GM12878 (cell line): ENCODE measurements around the gene XCR1. TPM values are rescaled to one million over a fixed set of nuclear protein-coding genes. Genes with fewer than 3 reads are reported as not detected.

Source experiments
- BCL11A ChIP-seq: IDR thresholded peaks from 2 replicates; pipeline ENCODE4 v1.6.1; 2011; ENCODE audit warnings: low read depth, low read length
- BMI1 ChIP-seq: fragments of 450-650 bp; IDR thresholded peaks from 2 replicates; pipeline ENCODE4 v1.6.1; 2016; ENCODE audit warnings: mild to moderate bottlenecking, moderate library complexity, borderline replicate concordance
- CEBPB ChIP-seq, 2 experiments: fragments of 150-350 bp in 1 of 2; IDR thresholded peaks; 2 replicates each; pipeline ENCODE4 v1.6.1; 2012 to 2014; ENCODE audit warnings: low read depth in 2 of 2, low read length in 2 of 2, borderline replicate concordance in 1 of 2, inconsistent platforms in 1 of 2
- CHD2 ChIP-seq: IDR thresholded peaks from 2 replicates; pipeline ENCODE4 v1.6.1; 2011; ENCODE audit warnings: low read depth, low read length, improper control_type of control experiment, borderline replicate concordance
- CREB1 ChIP-seq: IDR thresholded peaks from 2 replicates; pipeline ENCODE4 v1.6.1; 2012; ENCODE audit warnings: low read depth, mild to moderate bottlenecking, inconsistent platforms
- FOS ChIP-seq: IDR thresholded peaks from 3 replicates; pipeline ENCODE4 v1.6.1; 2011; ENCODE audit warnings: borderline replicate concordance; ENCODE audit not compliant: insufficient read length; ENCODE audit errors: extremely low read depth
- FOXM1 ChIP-seq: IDR thresholded peaks from 2 replicates; pipeline ENCODE4 v1.6.1; 2012; ENCODE audit warnings: low read depth, mild to moderate bottlenecking, inconsistent platforms, low read length, moderate library complexity
- GABPA ChIP-seq: IDR thresholded peaks from 2 replicates; pipeline ENCODE4 v1.6.1; 2014; ENCODE audit warnings: antibody characterized with exemption, low read depth, mild to moderate bottlenecking, inconsistent platforms
- LARP7 ChIP-seq: fragments of 450-650 bp; IDR thresholded peaks from 2 replicates; pipeline ENCODE4 v1.6.1; 2017; ENCODE audit warnings: mild to moderate bottlenecking
- MYB ChIP-seq: fragments of 150-350 bp; IDR thresholded peaks from 2 replicates; pipeline ENCODE4 v1.6.1; 2014; ENCODE audit warnings: mild to moderate bottlenecking, low read depth, low read length, borderline replicate concordance
- NFXL1 ChIP-seq: fragments of 450-650 bp; IDR thresholded peaks from 2 replicates; pipeline ENCODE4 v1.6.1; 2017; ENCODE audit warnings: antibody characterized with exemption, mild to moderate bottlenecking, borderline replicate concordance
- NR2C1 ChIP-seq: fragments of 450-650 bp; IDR thresholded peaks from 2 replicates; pipeline ENCODE4 v1.6.1; 2017; ENCODE audit warnings: antibody characterized with exemption, mild to moderate bottlenecking, moderate library complexity
- POLR2AphosphoS2 ChIP-seq: IDR thresholded peaks from 2 replicates; pipeline ENCODE4 v1.6.1; 2011; ENCODE audit warnings: low read depth, mild to moderate bottlenecking, low read length, improper control_type of control experiment, moderate library complexity
- RAD21 ChIP-seq: IDR thresholded peaks from 2 replicates; pipeline ENCODE4 v1.6.1; 2011; ENCODE audit warnings: mild to moderate bottlenecking, low read depth, low read length, moderate library complexity; ENCODE audit not compliant: insufficient read depth
- RB1 ChIP-seq: fragments of 450-650 bp; formaldehyde crosslinking; IDR thresholded peaks from 2 replicates; pipeline ENCODE4 v1.6.1; 2017; ENCODE audit warnings: mild to moderate bottlenecking, borderline replicate concordance
- RBBP5 ChIP-seq: fragments of 200-600 bp; sonication (generic); conservative IDR thresholded peaks from 2 replicates; pipeline ENCODE4 v1.6.1; 2016
- SIN3A ChIP-seq: IDR thresholded peaks from 2 replicates; pipeline ENCODE4 v1.6.1; 2012; ENCODE audit warnings: low read depth, low read length, improper control_type of control experiment
- SMAD5 ChIP-seq: IDR thresholded peaks from 2 replicates; pipeline ENCODE4 v1.6.1; 2016; ENCODE audit warnings: antibody characterized with exemption, low read depth
- SPI1 ChIP-seq: IDR thresholded peaks from 2 replicates; pipeline ENCODE4 v1.6.1; 2011; ENCODE audit warnings: low read depth, mild to moderate bottlenecking, low read length, moderate library complexity, borderline replicate concordance; ENCODE audit not compliant: insufficient read depth
- WRNIP1 ChIP-seq: IDR thresholded peaks from 2 replicates; pipeline ENCODE4 v1.6.1; 2011; ENCODE audit warnings: low read depth, low read length, improper control_type of control experiment, borderline replicate concordance
- ZNF274 ChIP-seq: IDR thresholded peaks from one replicate; pipeline ENCODE4 v1.8.0; 2011; ENCODE audit not compliant: insufficient read length, insufficient read depth
- ZNF384 ChIP-seq: IDR thresholded peaks from 2 replicates; pipeline ENCODE4 v1.6.1; 2012; ENCODE audit warnings: low read depth, mild to moderate bottlenecking, low read length, improper control_type of control experiment, borderline replicate concordance
- polyA plus RNA-seq, 11 experiments: library from polyadenylated mRNA; depleted of rRNA in 4 of 11; unstranded in 6 of 11; stranded (reverse) in 5 of 11; fragments of >200 nt; fragmentation: Nextera tagmentation in 4 of 11; fragmentation: Illumina TruSeq in 1 of 11; extraction: Ambion mirVana in 4 of 11; extraction: Trizol in 1 of 11; gene quantifications; 1 replicate in 1 of 11; 2 replicates in 10 of 11; pipeline versions ENCODE4 v1.2.1 to v1.2.3, GENCODE V29; 2011 to 2016; ENCODE audit warnings: inconsistent platforms in 2 of 11, missing spikeins in 2 of 11, low read depth in 1 of 11
- total RNA-seq, 4 experiments: library from RNA; depleted of rRNA in 3 of 4; stranded (reverse); fragments of >200 nt in 3 of 4; fragmentation: Illumina TruSeq in 1 of 4; extraction: Trizol in 1 of 4; gene quantifications; 2 replicates each; pipeline versions ENCODE4 v1.2.1 to v1.2.3, GENCODE V29; 2013 to 2021
- TF ChIP-seq, protein P1 (sequence below): fragments of 450-650 bp; formaldehyde crosslinking; IDR thresholded peaks from 2 replicates; pipeline ENCODE4 v1.4.0; 2022; ENCODE audit warnings: mild to moderate bottlenecking, moderate library complexity
- TF ChIP-seq, protein P2 (sequence below): IDR thresholded peaks from 2 replicates; pipeline ENCODE4 v1.6.1; 2011; ENCODE audit warnings: low read depth, low read length, improper control_type of control experiment, borderline replicate concordance
- TF ChIP-seq, protein P3 (sequence below): fragments of 450-650 bp; IDR thresholded peaks from 2 replicates; pipeline ENCODE4 v1.6.1; 2017; ENCODE audit warnings: mild to moderate bottlenecking, moderate library complexity

XCR1 gene
- total and polyA plus RNA-seq, 10 of the 15 experiments (the other 5 are each of a cell fraction or from before 2014, with no cell fraction given), result 0.02 to 0.29 (median 0.13) TPM; not detected in 2

DNA sequence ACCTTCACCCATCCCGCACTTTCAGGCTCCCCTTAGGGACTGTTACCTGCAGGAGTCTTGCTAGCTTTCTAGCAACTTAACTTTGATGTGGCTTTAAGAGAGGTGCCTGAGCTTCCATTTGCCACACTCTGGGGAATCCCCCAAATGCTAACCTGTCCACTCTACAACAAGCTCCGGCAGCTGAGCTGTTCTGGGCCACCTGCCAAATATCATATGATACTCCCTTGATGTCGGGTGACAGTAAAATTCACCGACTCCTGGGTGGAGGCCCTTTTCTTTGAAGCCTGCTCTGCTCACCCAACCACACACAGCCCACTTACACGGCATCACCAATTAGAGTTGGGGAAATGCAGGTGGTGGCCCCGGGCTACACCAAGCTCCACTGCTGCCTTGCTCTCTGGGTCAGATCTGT is 38.0 kb upstream of the XCR1 start (continued):
- TF ChIP-seq, protein P1, sequence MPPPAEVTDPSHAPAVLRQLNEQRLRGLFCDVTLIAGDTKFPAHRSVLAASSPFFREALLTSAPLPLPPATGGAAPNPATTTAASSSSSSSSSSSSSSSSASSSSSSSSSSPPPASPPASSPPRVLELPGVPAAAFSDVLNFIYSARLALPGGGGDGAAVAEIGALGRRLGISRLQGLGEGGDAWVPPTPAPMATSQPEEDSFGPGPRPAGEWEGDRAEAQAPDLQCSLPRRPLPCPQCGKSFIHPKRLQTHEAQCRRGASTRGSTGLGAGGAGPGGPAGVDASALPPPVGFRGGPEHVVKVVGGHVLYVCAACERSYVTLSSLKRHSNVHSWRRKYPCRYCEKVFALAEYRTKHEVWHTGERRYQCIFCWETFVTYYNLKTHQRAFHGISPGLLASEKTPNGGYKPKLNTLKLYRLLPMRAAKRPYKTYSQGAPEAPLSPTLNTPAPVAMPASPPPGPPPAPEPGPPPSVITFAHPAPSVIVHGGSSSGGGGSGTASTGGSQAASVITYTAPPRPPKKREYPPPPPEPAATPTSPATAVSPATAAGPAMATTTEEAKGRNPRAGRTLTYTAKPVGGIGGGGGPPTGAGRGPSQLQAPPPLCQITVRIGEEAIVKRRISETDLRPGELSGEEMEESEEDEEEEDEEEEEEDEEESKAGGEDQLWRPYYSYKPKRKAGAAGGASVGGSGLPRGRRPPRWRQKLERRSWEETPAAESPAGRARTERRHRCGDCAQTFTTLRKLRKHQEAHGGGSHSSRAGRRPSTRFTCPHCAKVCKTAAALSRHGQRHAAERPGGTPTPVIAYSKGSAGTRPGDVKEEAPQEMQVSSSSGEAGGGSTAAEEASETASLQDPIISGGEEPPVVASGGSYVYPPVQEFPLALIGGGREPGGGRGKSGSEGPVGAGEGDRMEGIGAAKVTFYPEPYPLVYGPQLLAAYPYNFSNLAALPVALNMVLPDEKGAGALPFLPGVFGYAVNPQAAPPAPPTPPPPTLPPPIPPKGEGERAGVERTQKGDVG (CRISPR knock-in tag), result no peak
- TF ChIP-seq NR2C1 (no peak), ZNF274 (no peak), MYB (no peak), GABPA (no peak), POLR2AphosphoS2 (no peak), SMAD5 (no peak), LARP7 (no peak), CHD2 (no peak), RAD21 (peak; percentile 0; the same call in 1 of the 2 replicates), ZNF384 (no peak), BMI1 (no peak), NFXL1 (no peak), FOS (no peak), CREB1 (peak; percentile 60; the same call in 1 of the 2 replicates), SPI1 (no peak), RBBP5 (no peak), FOXM1 (peak; percentile 71; the same call in 1 of the 2 replicates), BCL11A (peak; percentile 24; the same call in 1 of the 2 replicates), WRNIP1 (no peak), RB1 (no peak), CEBPB (IDR thresholded peaks at IDR 0.05; ENCODE audit: borderline replicate concordance in 1 of 2, low read depth in 2 of 2, low read length in 2 of 2) (no peak), SIN3A (no peak)
- TF ChIP-seq, protein P2, sequence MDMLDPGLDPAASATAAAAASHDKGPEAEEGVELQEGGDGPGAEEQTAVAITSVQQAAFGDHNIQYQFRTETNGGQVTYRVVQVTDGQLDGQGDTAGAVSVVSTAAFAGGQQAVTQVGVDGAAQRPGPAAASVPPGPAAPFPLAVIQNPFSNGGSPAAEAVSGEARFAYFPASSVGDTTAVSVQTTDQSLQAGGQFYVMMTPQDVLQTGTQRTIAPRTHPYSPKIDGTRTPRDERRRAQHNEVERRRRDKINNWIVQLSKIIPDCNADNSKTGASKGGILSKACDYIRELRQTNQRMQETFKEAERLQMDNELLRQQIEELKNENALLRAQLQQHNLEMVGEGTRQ, result no peak
- TF ChIP-seq, protein P3, sequence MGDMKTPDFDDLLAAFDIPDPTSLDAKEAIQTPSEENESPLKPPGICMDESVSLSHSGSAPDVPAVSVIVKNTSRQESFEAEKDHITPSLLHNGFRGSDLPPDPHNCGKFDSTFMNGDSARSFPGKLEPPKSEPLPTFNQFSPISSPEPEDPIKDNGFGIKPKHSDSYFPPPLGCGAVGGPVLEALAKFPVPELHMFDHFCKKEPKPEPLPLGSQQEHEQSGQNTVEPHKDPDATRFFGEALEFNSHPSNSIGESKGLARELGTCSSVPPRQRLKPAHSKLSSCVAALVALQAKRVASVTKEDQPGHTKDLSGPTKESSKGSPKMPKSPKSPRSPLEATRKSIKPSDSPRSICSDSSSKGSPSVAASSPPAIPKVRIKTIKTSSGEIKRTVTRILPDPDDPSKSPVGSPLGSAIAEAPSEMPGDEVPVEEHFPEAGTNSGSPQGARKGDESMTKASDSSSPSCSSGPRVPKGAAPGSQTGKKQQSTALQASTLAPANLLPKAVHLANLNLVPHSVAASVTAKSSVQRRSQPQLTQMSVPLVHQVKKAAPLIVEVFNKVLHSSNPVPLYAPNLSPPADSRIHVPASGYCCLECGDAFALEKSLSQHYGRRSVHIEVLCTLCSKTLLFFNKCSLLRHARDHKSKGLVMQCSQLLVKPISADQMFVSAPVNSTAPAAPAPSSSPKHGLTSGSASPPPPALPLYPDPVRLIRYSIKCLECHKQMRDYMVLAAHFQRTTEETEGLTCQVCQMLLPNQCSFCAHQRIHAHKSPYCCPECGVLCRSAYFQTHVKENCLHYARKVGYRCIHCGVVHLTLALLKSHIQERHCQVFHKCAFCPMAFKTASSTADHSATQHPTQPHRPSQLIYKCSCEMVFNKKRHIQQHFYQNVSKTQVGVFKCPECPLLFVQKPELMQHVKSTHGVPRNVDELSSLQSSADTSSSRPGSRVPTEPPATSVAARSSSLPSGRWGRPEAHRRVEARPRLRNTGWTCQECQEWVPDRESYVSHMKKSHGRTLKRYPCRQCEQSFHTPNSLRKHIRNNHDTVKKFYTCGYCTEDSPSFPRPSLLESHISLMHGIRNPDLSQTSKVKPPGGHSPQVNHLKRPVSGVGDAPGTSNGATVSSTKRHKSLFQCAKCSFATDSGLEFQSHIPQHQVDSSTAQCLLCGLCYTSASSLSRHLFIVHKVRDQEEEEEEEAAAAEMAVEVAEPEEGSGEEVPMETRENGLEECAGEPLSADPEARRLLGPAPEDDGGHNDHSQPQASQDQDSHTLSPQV, result no peak
